PFSK-1 (cell line): ENCODE data around the gene PHLPP1.

Source experiments
- FOXP2 ChIP-seq: optimal IDR thresholded peaks from 2 replicates; pipeline ENCODE3; 2011; ENCODE audit warnings: borderline replicate concordance, control low read depth, inconsistent platforms; ENCODE audit not compliant: insufficient read depth; ENCODE audit errors: extremely low read length, extremely low read depth
- POLR2AphosphoS5 ChIP-seq: IDR thresholded peaks from 2 replicates; pipeline ENCODE4 v1.6.1; 2012; ENCODE audit warnings: low read depth, mild to moderate bottlenecking, control low read depth, low read length, moderate library complexity
- SIN3A ChIP-seq: IDR thresholded peaks from 2 replicates; pipeline ENCODE4 v1.6.1; 2012; ENCODE audit warnings: mild to moderate bottlenecking, low read length, moderate library complexity, borderline replicate concordance; ENCODE audit not compliant: insufficient read depth
- TAF1 ChIP-seq: IDR thresholded peaks from 2 replicates; pipeline ENCODE4 v1.6.1; 2012; ENCODE audit warnings: low read length, control low read depth, borderline replicate concordance; ENCODE audit not compliant: insufficient read depth
- TF ChIP-seq, protein P1 (sequence below), 2 experiments: IDR thresholded peaks; 2 replicates each; pipeline versions ENCODE4 v1.6.1 to v1.8.0; 2011 to 2012; ENCODE audit warnings: low read depth in 2 of 2, low read length in 2 of 2, control low read depth in 1 of 2, inconsistent platforms in 1 of 2, mild to moderate bottlenecking in 1 of 2, moderate library complexity in 1 of 2; ENCODE audit not compliant: insufficient read depth in 1 of 2

The PHLPP1 gene

DNA sequence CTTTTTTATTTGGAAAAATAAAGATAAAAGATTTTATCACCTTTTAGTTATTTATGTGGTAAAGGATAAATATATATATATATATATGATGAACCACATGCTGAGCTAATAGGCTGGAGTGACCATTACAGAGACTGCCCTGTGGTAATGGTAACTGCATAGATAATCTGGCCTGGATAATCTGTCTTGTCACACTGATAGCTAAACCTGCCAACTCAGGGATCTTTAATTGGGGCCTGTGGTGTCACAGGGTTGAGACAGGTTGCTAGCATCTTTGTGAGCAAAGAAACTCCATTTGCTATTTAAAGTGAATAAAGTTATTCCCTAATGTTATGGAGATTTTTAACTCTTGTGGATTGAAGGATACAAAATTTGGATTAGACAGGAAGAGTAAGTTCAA, 203.0 kb downstream of the PHLPP1 start:
- no peak for TF ChIP-seq SIN3A
- TF ChIP-seq FOXP2 = no peak
- TF ChIP-seq, protein P1, sequence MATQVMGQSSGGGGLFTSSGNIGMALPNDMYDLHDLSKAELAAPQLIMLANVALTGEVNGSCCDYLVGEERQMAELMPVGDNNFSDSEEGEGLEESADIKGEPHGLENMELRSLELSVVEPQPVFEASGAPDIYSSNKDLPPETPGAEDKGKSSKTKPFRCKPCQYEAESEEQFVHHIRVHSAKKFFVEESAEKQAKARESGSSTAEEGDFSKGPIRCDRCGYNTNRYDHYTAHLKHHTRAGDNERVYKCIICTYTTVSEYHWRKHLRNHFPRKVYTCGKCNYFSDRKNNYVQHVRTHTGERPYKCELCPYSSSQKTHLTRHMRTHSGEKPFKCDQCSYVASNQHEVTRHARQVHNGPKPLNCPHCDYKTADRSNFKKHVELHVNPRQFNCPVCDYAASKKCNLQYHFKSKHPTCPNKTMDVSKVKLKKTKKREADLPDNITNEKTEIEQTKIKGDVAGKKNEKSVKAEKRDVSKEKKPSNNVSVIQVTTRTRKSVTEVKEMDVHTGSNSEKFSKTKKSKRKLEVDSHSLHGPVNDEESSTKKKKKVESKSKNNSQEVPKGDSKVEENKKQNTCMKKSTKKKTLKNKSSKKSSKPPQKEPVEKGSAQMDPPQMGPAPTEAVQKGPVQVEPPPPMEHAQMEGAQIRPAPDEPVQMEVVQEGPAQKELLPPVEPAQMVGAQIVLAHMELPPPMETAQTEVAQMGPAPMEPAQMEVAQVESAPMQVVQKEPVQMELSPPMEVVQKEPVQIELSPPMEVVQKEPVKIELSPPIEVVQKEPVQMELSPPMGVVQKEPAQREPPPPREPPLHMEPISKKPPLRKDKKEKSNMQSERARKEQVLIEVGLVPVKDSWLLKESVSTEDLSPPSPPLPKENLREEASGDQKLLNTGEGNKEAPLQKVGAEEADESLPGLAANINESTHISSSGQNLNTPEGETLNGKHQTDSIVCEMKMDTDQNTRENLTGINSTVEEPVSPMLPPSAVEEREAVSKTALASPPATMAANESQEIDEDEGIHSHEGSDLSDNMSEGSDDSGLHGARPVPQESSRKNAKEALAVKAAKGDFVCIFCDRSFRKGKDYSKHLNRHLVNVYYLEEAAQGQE (IDR thresholded peaks at IDR 0.05; ENCODE audit: insufficient read depth in 1 of 2, low read depth in 2 of 2, low read length in 2 of 2) = no peak
- no peak for TF ChIP-seq TAF1
- TF ChIP-seq POLR2AphosphoS5 = no peak

DNA sequence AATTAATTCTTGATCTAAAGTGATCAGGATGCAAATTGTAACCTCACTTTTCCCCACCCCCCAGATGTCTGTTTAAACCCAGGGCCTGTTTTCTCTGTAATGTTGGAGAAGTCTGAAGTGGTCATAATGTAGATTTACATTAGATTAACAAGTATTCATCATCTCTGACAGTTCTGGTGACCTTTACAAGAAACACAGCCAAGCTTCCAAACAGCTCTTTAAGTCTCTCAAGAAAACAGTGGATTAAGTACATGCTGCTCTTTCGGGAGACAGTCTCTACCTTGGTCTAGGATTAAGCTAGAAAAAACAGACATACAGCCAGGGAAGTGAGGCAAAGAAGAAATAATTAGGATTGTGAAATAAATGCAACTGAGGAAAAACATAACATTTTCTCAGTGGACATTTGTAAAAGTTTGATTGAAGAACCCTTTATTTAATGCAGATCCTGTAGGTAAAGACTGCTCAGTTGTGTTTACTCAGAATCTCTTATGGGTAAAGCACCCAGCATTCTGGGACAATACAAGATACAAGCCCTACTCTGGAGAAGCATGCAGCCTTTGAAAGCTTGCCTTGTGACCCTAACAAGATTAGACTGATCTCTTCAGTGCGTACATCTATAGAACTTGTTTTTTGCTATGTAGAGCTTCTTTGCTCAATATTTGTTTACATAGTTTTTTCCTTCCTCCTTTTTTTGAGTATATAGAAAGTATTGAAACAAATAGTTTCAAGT, 203.9 kb downstream of the PHLPP1 start:
- TF ChIP-seq TAF1 = no peak
- TF ChIP-seq SIN3A = no peak
- TF ChIP-seq, protein P1 (IDR thresholded peaks at IDR 0.05; ENCODE audit: insufficient read depth in 1 of 2, low read depth in 2 of 2, low read length in 2 of 2) = no peak
- no peak for TF ChIP-seq POLR2AphosphoS5
- no peak for TF ChIP-seq FOXP2

GRCh38 chr18:62925031-62925688, 209.8 kb downstream of the PHLPP1 start:
- TF ChIP-seq POLR2AphosphoS5 = no peak
- TF ChIP-seq, protein P1 (IDR thresholded peaks at IDR 0.05; ENCODE audit: insufficient read depth in 1 of 2, low read depth in 2 of 2, low read length in 2 of 2) = no peak
- no peak for TF ChIP-seq SIN3A
- TF ChIP-seq FOXP2 = no peak
- no peak for TF ChIP-seq TAF1

DNA sequence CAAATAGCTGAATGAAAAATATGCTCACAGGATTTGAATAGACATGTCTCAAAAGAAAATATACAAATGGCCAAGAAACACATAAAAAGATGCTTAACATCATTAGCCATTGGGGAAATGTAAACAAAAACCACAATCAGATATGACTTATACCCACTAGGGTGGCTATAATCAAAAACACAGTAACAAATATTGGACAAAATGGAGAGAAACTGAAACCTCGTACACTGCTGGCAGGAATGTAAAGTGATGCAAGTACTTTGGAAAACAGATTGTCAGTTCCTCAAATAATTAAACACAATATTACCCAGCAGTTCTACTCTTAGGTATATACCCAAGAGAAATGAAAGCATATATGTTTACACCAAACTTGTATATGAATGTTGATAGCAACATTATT, 213.0 kb downstream of the PHLPP1 start:
- TF ChIP-seq TAF1 = no peak
- TF ChIP-seq POLR2AphosphoS5 = no peak
- no peak for TF ChIP-seq SIN3A
- TF ChIP-seq, protein P1 (IDR thresholded peaks at IDR 0.05; ENCODE audit: insufficient read depth in 1 of 2, low read depth in 2 of 2, low read length in 2 of 2) = no peak
- no peak for TF ChIP-seq FOXP2
